Bronchial epithelial cell (primary cell): ENCODE measurements around the gene TAF1B. TPM values are rescaled to one million over a fixed set of nuclear protein-coding genes. Genes with fewer than 3 reads are reported as not detected.
A peak's percentile ranks its signal among the peaks of the same experiment; 100 is the strongest.
"Not testable (repeated sequence)": the region's sequence is repeated elsewhere in the genome, so short reads cannot be mapped to it uniquely, and the experiment has no call there.

Experiments used
- DNase-seq: peaks from one replicate; pipeline ENCODE4 v3.0.0-alpha.2; 2010; ENCODE audit warnings: low read depth
- FAIRE-seq: peaks from 2 replicates; lab custom pipeline; 2011; peaks lifted over from hg19 to GRCh38; lab: Jason Lieb, UNC
- H3K27me3 ChIP-seq: 2 replicates; pipeline ENCODE4 v1.5.1; 2011; ENCODE audit warnings: low read length; ENCODE audit not compliant: control insufficient read depth, insufficient read depth
- H3K36me3 ChIP-seq: 2 replicates; pipeline ENCODE4 v1.5.1; 2011; ENCODE audit warnings: low read length; ENCODE audit not compliant: control insufficient read depth, insufficient read depth
- H3K4me3 ChIP-seq: 2 replicates; pipeline ENCODE4 v1.5.1; 2011; ENCODE audit warnings: mild to moderate bottlenecking, low read depth, low read length, control low read depth
- CTCF ChIP-seq: IDR thresholded peaks from 2 replicates; pipeline ENCODE4 v1.5.1; 2011; ENCODE audit warnings: mild to moderate bottlenecking, moderate library complexity, low read length, control low read depth, inconsistent platforms; ENCODE audit not compliant: insufficient read depth, severe bottlenecking
- total RNA-seq: library from RNA; depleted of rRNA; stranded (reverse); fragments of >200 nt; gene quantifications from 2 replicates; pipeline ENCODE4 v1.2.1, GENCODE V29; 2014

TAF1B gene
- total RNA-seq, 1 donor from 2014 or later: 28.7 TPM

- Histone ChIP-seq H3K4me3 (no peak overlapping the region), H3K36me3 (peaks cover 5% of the 10 kb centered on the region), H3K27me3 (no peaks in the 10 kb centered on the region)
- DNase-seq (peak; percentile 67), FAIRE-seq (no peak)
- TF ChIP-seq CTCF: no peak
Observed at GRCh38 chr2:9847140-9847539, 3.9 kb downstream of the TAF1B start.

- FAIRE-seq (no peak), DNase-seq (peak; percentile 26)
- Histone ChIP-seq H3K36me3 (peaks cover 10% of the 10 kb centered on the region), H3K27me3 (no peaks in the 10 kb centered on the region), H3K4me3 (no peak overlapping the region)
- TF ChIP-seq CTCF: no peak
Observed at GRCh38 chr2:9852881-9853280, 9.6 kb downstream of the TAF1B start.

- DNase-seq (no peak), FAIRE-seq (no peak)
- no peaks in the 10 kb centered on the region for H3K27me3 ChIP-seq
- peaks cover 9% of the 10 kb centered on the region for H3K36me3 ChIP-seq
- no peak overlapping the region for H3K4me3 ChIP-seq
- no peak for TF ChIP-seq CTCF
Observed at GRCh38 chr2:9857814-9858729, 14.8 kb downstream of the TAF1B start.

GRCh38 chr2:9858730-9859068 lies 15.4 kb downstream of the TAF1B start:
- FAIRE-seq (no peak), DNase-seq (no peak)
- H3K27me3 ChIP-seq: no peaks in the 10 kb centered on the region
- no peak overlapping the region for H3K4me3 ChIP-seq
- H3K36me3 ChIP-seq: peaks cover 9% of the 10 kb centered on the region
- TF ChIP-seq CTCF: no peak

GRCh38 chr2:9860922-9861580 lies 17.8 kb downstream of the TAF1B start:
- not testable (repeated sequence) for H3K36me3 ChIP-seq, H3K4me3 ChIP-seq, H3K27me3 ChIP-seq, DNase-seq, FAIRE-seq

- no peak overlapping the region for H3K4me3 ChIP-seq
- H3K27me3 ChIP-seq: no peaks in the 10 kb centered on the region
- TF ChIP-seq CTCF: no peak
- DNase-seq (no peak), FAIRE-seq (no peak)
- peaks cover 2% of the 10 kb centered on the region for H3K36me3 ChIP-seq
Observed at GRCh38 chr2:9867881-9868280, 24.6 kb downstream of the TAF1B start.
